GM12878 (cell line): ENCODE results near the gene HHAT. TPM values are rescaled to one million over a fixed set of nuclear protein-coding genes. Genes with fewer than 3 reads are reported as not detected.

ENCODE experiments used
- ATAC-seq: fragments of 200-7000 bp; cut with Tn5 transposase; 3 replicates; pipeline ENCODE4 v1.9.1; 2020; ENCODE audit warnings: mild to moderate bottlenecking, moderate library complexity
- BruUV-seq: library from RNA; stranded (reverse); fragments of 400-500 nt; replicated peaks from 2 replicates; lab custom pipeline; 2021; lab: Mats Ljungman, UMichigan
- CTCF ChIA-PET: fragments of 300-600 bp; sonication (Branson Sonifier 250); formaldehyde crosslinking; extraction: SDS; loops from one replicate; lab custom pipeline; 2021; ENCODE audit warnings: inconsistent platforms; lab: Yijun Ruan, JAX
- POLR2A ChIA-PET: fragments of 350-600 bp; formaldehyde crosslinking; extraction: SDS; loops from one replicate; lab custom pipeline; 2021; ENCODE audit warnings: inconsistent platforms; lab: Charles Lee
- RAD21 ChIA-PET: fragments of 300-600 bp; sonication (Branson Sonifier 250); formaldehyde crosslinking; loops from one replicate; lab custom pipeline; 2023; ENCODE audit warnings: antibody characterized with exemption; ENCODE audit not compliant: unreplicated experiment; lab: Charles Lee
- SMC1A ChIA-PET: fragments of 300-600 bp; sonication (Branson Sonifier 250); formaldehyde crosslinking; loops from one replicate; lab custom pipeline; 2023; ENCODE audit not compliant: unreplicated experiment, uncharacterized antibody; lab: Charles Lee
- DNase-seq: peaks from one replicate; pipeline ENCODE4 v3.0.0-alpha.2; 2011; ENCODE audit warnings: low read depth, low spot score
- FAIRE-seq: peaks from 3 replicates; lab custom pipeline; 2011; peaks lifted over from hg19 to GRCh38; lab: Jason Lieb, UNC
- H2AFZ ChIP-seq: 2 replicates; pipeline ENCODE4 v1.6.0; 2011; ENCODE audit warnings: low read depth, low read length, control low read depth; ENCODE audit not compliant: control insufficient read depth
- H3K27ac ChIP-seq: 2 replicates; pipeline ENCODE4 v1.5.1; 2011; ENCODE audit warnings: control low read depth; ENCODE audit not compliant: control insufficient read depth, insufficient read depth
- H3K27me3 ChIP-seq, 2 experiments: replicated peaks in 1 of 2; 2 replicates each; pipeline versions ENCODE4 v1.6.0 to v1.6.1; 2011; ENCODE audit warnings: low read length in 1 of 2; ENCODE audit not compliant: control insufficient read depth in 2 of 2, insufficient read depth in 2 of 2
- H3K36me3 ChIP-seq, 2 experiments: 2 replicates each; pipeline ENCODE4 v1.5.1; 2011; ENCODE audit warnings: low read length in 1 of 2; ENCODE audit not compliant: control insufficient read depth in 2 of 2, insufficient read depth in 2 of 2
- H3K4me1 ChIP-seq: 2 replicates; pipeline ENCODE4 v1.6.1; 2011; ENCODE audit warnings: mild to moderate bottlenecking, low read length, moderate library complexity, mixed read lengths; ENCODE audit not compliant: control insufficient read depth, insufficient read depth
- H3K4me2 ChIP-seq: 2 replicates; pipeline ENCODE4 v1.6.0; 2011; ENCODE audit warnings: control low read depth; ENCODE audit not compliant: control insufficient read depth, insufficient read depth
- H3K4me3 ChIP-seq: fragments of 200-600 bp; sonication (generic); 2 replicates; pipeline ENCODE4 v1.5.1; 2016
- H3K79me2 ChIP-seq: 2 replicates; pipeline ENCODE4 v1.6.0; 2011; ENCODE audit warnings: low read length; ENCODE audit not compliant: control insufficient read depth, insufficient read depth
- H3K9ac ChIP-seq: 2 replicates; pipeline ENCODE4 v1.8.0; 2011; ENCODE audit warnings: low read length, control low read depth, mixed read lengths; ENCODE audit not compliant: control insufficient read depth, insufficient read depth
- H3K9me3 ChIP-seq: replicated peaks from 3 replicates; pipeline ENCODE4 v1.5.1; 2011; ENCODE audit warnings: mild to moderate bottlenecking, low read length; ENCODE audit not compliant: control insufficient read depth, insufficient read depth
- H4K20me1 ChIP-seq: 2 replicates; pipeline ENCODE4 v1.6.0; 2011; ENCODE audit not compliant: control insufficient read depth, insufficient read depth
- BCL11A ChIP-seq: IDR thresholded peaks from 2 replicates; pipeline ENCODE4 v1.6.1; 2011; ENCODE audit warnings: low read depth, low read length
- CBX3 ChIP-seq: fragments of 200-600 bp; sonication (generic); IDR thresholded peaks from 2 replicates; pipeline ENCODE4 v1.6.1; 2016; ENCODE audit warnings: low read depth, borderline replicate concordance
- CREB1 ChIP-seq: IDR thresholded peaks from 2 replicates; pipeline ENCODE4 v1.6.1; 2012; ENCODE audit warnings: low read depth, mild to moderate bottlenecking, inconsistent platforms
- DPF2 ChIP-seq: fragments of 450-650 bp; IDR thresholded peaks from 2 replicates; pipeline ENCODE4 v1.6.1; 2017; ENCODE audit warnings: mild to moderate bottlenecking
- ETV6 ChIP-seq, 2 experiments: fragments of 450-650 bp in 1 of 2; IDR thresholded peaks in 1 of 2; conservative IDR thresholded peaks in 1 of 2; 2 replicates each; pipeline ENCODE4 v1.6.1; 2014; ENCODE audit warnings: antibody characterized with exemption in 1 of 2, borderline replicate concordance in 1 of 2, low read depth in 1 of 2, mild to moderate bottlenecking in 1 of 2, moderate library complexity in 1 of 2
- KDM1A ChIP-seq: fragments of 200-600 bp; sonication (generic); IDR thresholded peaks from 2 replicates; pipeline ENCODE4 v1.6.1; 2016; ENCODE audit warnings: borderline replicate concordance
- NRF1 ChIP-seq: conservative IDR thresholded peaks from 2 replicates; pipeline ENCODE4 v1.6.1; 2011; ENCODE audit warnings: mild to moderate bottlenecking, low read depth, low read length, improper control_type of control experiment
- PAX5 ChIP-seq: IDR thresholded peaks from 2 replicates; pipeline ENCODE4 v1.6.1; 2011; ENCODE audit warnings: low read depth, low read length, borderline replicate concordance
- POU2F2 ChIP-seq: IDR thresholded peaks from 3 replicates; pipeline ENCODE4 v1.6.1; 2011; ENCODE audit warnings: low read depth, mild to moderate bottlenecking, low read length, borderline replicate concordance
- RAD51 ChIP-seq: fragments of 450-650 bp; IDR thresholded peaks from 2 replicates; pipeline ENCODE4 v1.6.1; 2016; ENCODE audit warnings: moderate library complexity, mild to moderate bottlenecking, inconsistent platforms
- SREBF2 ChIP-seq: IDR thresholded peaks from 2 replicates; pipeline ENCODE4 v1.6.1; 2012; ENCODE audit warnings: mild to moderate bottlenecking, low read length
- YBX1 ChIP-seq: fragments of 450-650 bp; IDR thresholded peaks from 2 replicates; pipeline ENCODE4 v1.6.1; 2016; ENCODE audit warnings: antibody characterized with exemption
- ZSCAN29 ChIP-seq: fragments of 450-650 bp; IDR thresholded peaks from 2 replicates; pipeline ENCODE4 v1.6.1; 2017; ENCODE audit warnings: mild to moderate bottlenecking, moderate library complexity
- WGBS: methylation state at CpG from one replicate; pipeline ENCODE4 v1.1.6; 2016; ENCODE audit warnings: low lambda C conversion rate; ENCODE audit not compliant: insufficient replicate concordance, insufficient coverage; ENCODE audit errors: missing lambda C conversion rate; 5-methylcytosine and 5-hydroxymethylcytosine counted together
- in situ Hi-C: fragments of 300-500 bp; cut with MboI; formaldehyde crosslinking; loops from 9 replicates; pipeline ENCODE4 v1.14.3; 2018; ENCODE audit warnings: mixed read lengths
- intact Hi-C: fragments of 100-400 bp; cut with micrococcal nuclease; formaldehyde crosslinking; loops from one replicate; pipeline ENCODE4 v1.14.2; 2022; ENCODE audit not compliant: unreplicated experiment
- polyA plus RNA-seq, 11 experiments: library from polyadenylated mRNA; depleted of rRNA in 4 of 11; unstranded in 6 of 11; stranded (reverse) in 5 of 11; fragments of >200 nt; fragmentation: Nextera tagmentation in 4 of 11; fragmentation: Illumina TruSeq in 1 of 11; extraction: Ambion mirVana in 4 of 11; extraction: Trizol in 1 of 11; gene quantifications; 1 replicate in 1 of 11; 2 replicates in 10 of 11; pipeline versions ENCODE4 v1.2.1 to v1.2.3, GENCODE V29; 2011 to 2016; ENCODE audit warnings: inconsistent platforms in 2 of 11, missing spikeins in 2 of 11, low read depth in 1 of 11
- total RNA-seq, 4 experiments: library from RNA; depleted of rRNA in 3 of 4; stranded (reverse); fragments of >200 nt in 3 of 4; fragmentation: Illumina TruSeq in 1 of 4; extraction: Trizol in 1 of 4; gene quantifications; 2 replicates each; pipeline versions ENCODE4 v1.2.1 to v1.2.3, GENCODE V29; 2013 to 2021
- TF ChIP-seq, protein P1 (sequence below): fragments of 450-650 bp; IDR thresholded peaks from 2 replicates; pipeline ENCODE4 v1.6.1; 2016; ENCODE audit warnings: mild to moderate bottlenecking
- TF ChIP-seq, protein P2 (sequence below): fragments of 450-650 bp; IDR thresholded peaks from 2 replicates; pipeline ENCODE4 v1.6.1; 2018; ENCODE audit warnings: borderline replicate concordance, mild to moderate bottlenecking; ENCODE audit not compliant: partially characterized antibody
- TF ChIP-seq, protein P3 (sequence below): IDR thresholded peaks from 2 replicates; pipeline ENCODE4 v1.6.1; 2012; ENCODE audit warnings: low read length, inconsistent platforms
- TF ChIP-seq, protein P4 (sequence below): fragments of 450-650 bp; IDR thresholded peaks from 2 replicates; pipeline ENCODE4 v1.6.1; 2018; ENCODE audit warnings: mild to moderate bottlenecking, low read depth, moderate library complexity; ENCODE audit not compliant: partially characterized antibody

HHAT gene
- total and polyA plus RNA-seq, 10 of the 15 experiments (the other 5 are each of a cell fraction or from before 2014, with no cell fraction given) = 1.2 to 37.6 (median 2.6) TPM

GRCh38 chr1:210527091-210527490, 198.4 kb downstream of the HHAT start:
- intact Hi-C loops (no loop called here), in situ Hi-C loops (no loop called here)
- WGBS = 11% methylated on average over 3 of the region's 3 CpGs
- ATAC-seq (no peak), DNase-seq (no peak), FAIRE-seq (no peak)
- Histone ChIP-seq H3K9ac (no peak overlapping the region), H3K27me3 (no peaks in the 10 kb centered on the region), H3K79me2 (no peaks in the 10 kb centered on the region), H3K4me1 (no peaks in the 10 kb centered on the region), H4K20me1 (no peaks in the 10 kb centered on the region), H3K4me3 (no peak overlapping the region), H2AFZ (no peak overlapping the region), H3K36me3 (no peaks in the 10 kb centered on the region), H3K9me3 (no peaks in the 10 kb centered on the region), H3K4me2 (no peak overlapping the region), H3K27ac (no peak overlapping the region)
- no TSS peak for BruUV-seq
- ChIA-PET SMC1A (interaction anchor here (0.7 to 1.1 kb wide), 3 partner anchors 22 to 60 kb away, joined by 3 read pairs; no protein-coding TSS in a partner anchor), CTCF (no interaction called here), RAD21 (no interaction called here), POLR2A (no interaction called here)
- TF ChIP-seq ZSCAN29 (no peak), KDM1A (no peak), POU2F2 (no peak), ETV6 (conservative IDR thresholded peaks at IDR 0.05 in 1 of 2, IDR thresholded peaks at IDR 0.05 in 1 of 2; ENCODE audit: borderline replicate concordance in 1 of 2, low read depth in 1 of 2) (no peak), CREB1 (no peak), CBX3 (no peak), SREBF2 (no peak), NRF1 (no peak), DPF2 (no peak), YBX1 (no peak), RAD51 (no peak), BCL11A (no peak), PAX5 (no peak)
- TF ChIP-seq, protein P1, sequence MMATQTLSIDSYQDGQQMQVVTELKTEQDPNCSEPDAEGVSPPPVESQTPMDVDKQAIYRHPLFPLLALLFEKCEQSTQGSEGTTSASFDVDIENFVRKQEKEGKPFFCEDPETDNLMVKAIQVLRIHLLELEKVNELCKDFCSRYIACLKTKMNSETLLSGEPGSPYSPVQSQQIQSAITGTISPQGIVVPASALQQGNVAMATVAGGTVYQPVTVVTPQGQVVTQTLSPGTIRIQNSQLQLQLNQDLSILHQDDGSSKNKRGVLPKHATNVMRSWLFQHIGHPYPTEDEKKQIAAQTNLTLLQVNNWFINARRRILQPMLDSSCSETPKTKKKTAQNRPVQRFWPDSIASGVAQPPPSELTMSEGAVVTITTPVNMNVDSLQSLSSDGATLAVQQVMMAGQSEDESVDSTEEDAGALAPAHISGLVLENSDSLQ = no peak
- TF ChIP-seq, protein P2, sequence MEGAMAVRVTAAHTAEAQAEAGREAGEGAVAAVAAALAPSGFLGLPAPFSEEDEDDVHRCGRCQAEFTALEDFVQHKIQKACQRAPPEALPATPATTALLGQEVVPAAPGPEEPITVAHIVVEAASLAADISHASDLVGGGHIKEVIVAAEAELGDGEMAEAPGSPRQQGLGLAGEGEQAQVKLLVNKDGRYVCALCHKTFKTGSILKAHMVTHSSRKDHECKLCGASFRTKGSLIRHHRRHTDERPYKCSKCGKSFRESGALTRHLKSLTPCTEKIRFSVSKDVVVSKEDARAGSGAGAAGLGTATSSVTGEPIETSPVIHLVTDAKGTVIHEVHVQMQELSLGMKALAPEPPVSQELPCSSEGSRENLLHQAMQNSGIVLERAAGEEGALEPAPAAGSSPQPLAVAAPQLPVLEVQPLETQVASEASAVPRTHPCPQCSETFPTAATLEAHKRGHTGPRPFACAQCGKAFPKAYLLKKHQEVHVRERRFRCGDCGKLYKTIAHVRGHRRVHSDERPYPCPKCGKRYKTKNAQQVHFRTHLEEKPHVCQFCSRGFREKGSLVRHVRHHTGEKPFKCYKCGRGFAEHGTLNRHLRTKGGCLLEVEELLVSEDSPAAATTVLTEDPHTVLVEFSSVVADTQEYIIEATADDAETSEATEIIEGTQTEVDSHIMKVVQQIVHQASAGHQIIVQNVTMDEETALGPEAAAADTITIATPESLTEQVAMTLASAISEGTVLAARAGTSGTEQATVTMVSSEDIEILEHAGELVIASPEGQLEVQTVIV = no peak
- TF ChIP-seq, protein P3, sequence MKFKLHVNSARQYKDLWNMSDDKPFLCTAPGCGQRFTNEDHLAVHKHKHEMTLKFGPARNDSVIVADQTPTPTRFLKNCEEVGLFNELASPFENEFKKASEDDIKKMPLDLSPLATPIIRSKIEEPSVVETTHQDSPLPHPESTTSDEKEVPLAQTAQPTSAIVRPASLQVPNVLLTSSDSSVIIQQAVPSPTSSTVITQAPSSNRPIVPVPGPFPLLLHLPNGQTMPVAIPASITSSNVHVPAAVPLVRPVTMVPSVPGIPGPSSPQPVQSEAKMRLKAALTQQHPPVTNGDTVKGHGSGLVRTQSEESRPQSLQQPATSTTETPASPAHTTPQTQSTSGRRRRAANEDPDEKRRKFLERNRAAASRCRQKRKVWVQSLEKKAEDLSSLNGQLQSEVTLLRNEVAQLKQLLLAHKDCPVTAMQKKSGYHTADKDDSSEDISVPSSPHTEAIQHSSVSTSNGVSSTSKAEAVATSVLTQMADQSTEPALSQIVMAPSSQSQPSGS = no peak
- TF ChIP-seq, protein P4, sequence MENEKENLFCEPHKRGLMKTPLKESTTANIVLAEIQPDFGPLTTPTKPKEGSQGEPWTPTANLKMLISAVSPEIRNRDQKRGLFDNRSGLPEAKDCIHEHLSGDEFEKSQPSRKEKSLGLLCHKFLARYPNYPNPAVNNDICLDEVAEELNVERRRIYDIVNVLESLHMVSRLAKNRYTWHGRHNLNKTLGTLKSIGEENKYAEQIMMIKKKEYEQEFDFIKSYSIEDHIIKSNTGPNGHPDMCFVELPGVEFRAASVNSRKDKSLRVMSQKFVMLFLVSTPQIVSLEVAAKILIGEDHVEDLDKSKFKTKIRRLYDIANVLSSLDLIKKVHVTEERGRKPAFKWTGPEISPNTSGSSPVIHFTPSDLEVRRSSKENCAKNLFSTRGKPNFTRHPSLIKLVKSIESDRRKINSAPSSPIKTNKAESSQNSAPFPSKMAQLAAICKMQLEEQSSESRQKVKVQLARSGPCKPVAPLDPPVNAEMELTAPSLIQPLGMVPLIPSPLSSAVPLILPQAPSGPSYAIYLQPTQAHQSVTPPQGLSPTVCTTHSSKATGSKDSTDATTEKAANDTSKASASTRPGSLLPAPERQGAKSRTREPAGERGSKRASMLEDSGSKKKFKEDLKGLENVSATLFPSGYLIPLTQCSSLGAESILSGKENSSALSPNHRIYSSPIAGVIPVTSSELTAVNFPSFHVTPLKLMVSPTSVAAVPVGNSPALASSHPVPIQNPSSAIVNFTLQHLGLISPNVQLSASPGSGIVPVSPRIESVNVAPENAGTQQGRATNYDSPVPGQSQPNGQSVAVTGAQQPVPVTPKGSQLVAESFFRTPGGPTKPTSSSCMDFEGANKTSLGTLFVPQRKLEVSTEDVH = no peak
